ENCODE measurements around the gene QKI. TPM values are rescaled to one million over a fixed set of nuclear protein-coding genes. Genes with fewer than 3 reads are reported as not detected.

Gene QKI
- total and polyA plus RNA-seq, 2 of the 8 experiments (the other 6 are each of a cell fraction or from before 2014, with no cell fraction given), result 181 to 183 TPM

GRCh38 chr6:163589387-163589786, 174.9 kb downstream of the QKI start (continued):
- TF ChIP-seq, protein P1, sequence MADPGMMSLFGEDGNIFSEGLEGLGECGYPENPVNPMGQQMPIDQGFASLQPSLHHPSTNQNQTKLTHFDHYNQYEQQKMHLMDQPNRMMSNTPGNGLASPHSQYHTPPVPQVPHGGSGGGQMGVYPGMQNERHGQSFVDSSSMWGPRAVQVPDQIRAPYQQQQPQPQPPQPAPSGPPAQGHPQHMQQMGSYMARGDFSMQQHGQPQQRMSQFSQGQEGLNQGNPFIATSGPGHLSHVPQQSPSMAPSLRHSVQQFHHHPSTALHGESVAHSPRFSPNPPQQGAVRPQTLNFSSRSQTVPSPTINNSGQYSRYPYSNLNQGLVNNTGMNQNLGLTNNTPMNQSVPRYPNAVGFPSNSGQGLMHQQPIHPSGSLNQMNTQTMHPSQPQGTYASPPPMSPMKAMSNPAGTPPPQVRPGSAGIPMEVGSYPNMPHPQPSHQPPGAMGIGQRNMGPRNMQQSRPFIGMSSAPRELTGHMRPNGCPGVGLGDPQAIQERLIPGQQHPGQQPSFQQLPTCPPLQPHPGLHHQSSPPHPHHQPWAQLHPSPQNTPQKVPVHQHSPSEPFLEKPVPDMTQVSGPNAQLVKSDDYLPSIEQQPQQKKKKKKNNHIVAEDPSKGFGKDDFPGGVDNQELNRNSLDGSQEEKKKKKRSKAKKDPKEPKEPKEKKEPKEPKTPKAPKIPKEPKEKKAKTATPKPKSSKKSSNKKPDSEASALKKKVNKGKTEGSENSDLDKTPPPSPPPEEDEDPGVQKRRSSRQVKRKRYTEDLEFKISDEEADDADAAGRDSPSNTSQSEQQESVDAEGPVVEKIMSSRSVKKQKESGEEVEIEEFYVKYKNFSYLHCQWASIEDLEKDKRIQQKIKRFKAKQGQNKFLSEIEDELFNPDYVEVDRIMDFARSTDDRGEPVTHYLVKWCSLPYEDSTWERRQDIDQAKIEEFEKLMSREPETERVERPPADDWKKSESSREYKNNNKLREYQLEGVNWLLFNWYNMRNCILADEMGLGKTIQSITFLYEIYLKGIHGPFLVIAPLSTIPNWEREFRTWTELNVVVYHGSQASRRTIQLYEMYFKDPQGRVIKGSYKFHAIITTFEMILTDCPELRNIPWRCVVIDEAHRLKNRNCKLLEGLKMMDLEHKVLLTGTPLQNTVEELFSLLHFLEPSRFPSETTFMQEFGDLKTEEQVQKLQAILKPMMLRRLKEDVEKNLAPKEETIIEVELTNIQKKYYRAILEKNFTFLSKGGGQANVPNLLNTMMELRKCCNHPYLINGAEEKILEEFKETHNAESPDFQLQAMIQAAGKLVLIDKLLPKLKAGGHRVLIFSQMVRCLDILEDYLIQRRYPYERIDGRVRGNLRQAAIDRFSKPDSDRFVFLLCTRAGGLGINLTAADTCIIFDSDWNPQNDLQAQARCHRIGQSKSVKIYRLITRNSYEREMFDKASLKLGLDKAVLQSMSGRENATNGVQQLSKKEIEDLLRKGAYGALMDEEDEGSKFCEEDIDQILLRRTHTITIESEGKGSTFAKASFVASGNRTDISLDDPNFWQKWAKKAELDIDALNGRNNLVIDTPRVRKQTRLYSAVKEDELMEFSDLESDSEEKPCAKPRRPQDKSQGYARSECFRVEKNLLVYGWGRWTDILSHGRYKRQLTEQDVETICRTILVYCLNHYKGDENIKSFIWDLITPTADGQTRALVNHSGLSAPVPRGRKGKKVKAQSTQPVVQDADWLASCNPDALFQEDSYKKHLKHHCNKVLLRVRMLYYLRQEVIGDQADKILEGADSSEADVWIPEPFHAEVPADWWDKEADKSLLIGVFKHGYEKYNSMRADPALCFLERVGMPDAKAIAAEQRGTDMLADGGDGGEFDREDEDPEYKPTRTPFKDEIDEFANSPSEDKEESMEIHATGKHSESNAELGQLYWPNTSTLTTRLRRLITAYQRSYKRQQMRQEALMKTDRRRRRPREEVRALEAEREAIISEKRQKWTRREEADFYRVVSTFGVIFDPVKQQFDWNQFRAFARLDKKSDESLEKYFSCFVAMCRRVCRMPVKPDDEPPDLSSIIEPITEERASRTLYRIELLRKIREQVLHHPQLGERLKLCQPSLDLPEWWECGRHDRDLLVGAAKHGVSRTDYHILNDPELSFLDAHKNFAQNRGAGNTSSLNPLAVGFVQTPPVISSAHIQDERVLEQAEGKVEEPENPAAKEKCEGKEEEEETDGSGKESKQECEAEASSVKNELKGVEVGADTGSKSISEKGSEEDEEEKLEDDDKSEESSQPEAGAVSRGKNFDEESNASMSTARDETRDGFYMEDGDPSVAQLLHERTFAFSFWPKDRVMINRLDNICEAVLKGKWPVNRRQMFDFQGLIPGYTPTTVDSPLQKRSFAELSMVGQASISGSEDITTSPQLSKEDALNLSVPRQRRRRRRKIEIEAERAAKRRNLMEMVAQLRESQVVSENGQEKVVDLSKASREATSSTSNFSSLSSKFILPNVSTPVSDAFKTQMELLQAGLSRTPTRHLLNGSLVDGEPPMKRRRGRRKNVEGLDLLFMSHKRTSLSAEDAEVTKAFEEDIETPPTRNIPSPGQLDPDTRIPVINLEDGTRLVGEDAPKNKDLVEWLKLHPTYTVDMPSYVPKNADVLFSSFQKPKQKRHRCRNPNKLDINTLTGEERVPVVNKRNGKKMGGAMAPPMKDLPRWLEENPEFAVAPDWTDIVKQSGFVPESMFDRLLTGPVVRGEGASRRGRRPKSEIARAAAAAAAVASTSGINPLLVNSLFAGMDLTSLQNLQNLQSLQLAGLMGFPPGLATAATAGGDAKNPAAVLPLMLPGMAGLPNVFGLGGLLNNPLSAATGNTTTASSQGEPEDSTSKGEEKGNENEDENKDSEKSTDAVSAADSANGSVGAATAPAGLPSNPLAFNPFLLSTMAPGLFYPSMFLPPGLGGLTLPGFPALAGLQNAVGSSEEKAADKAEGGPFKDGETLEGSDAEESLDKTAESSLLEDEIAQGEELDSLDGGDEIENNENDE (IDR thresholded peaks at IDR 0.05; ENCODE audit: insufficient replicate concordance, low read length), result no peak
- TF ChIP-seq EGR1 (IDR thresholded peaks at IDR 0.05; ENCODE audit: borderline replicate concordance, low read depth, low read length) (no peak), RAD21 (IDR thresholded peaks at IDR 0.05 in 1 of 2, conservative IDR thresholded peaks at IDR 0.05 in 1 of 2; ENCODE audit: low read depth in 2 of 2, low read length in 2 of 2) (no peak), KDM4A (IDR thresholded peaks at IDR 0.05; ENCODE audit: low read depth, low read length, severe bottlenecking) (no peak), CBX5 (IDR thresholded peaks at IDR 0.05; ENCODE audit: low read depth, low read length) (no peak), GTF2F1 (IDR thresholded peaks at IDR 0.05; ENCODE audit: borderline replicate concordance, low read depth, low read length) (no peak), ASH2L (IDR thresholded peaks at IDR 0.05; ENCODE audit: low read length) (no peak), TBP (IDR thresholded peaks at IDR 0.05; ENCODE audit: low read depth, low read length) (no peak), JUN (IDR thresholded peaks at IDR 0.05; ENCODE audit: low read depth, low read length) (no peak), TEAD4 (IDR thresholded peaks at IDR 0.05; ENCODE audit: low read depth, low read length) (no peak), SP1 (IDR thresholded peaks at IDR 0.05; ENCODE audit: low read depth, low read length) (no peak)
- TF ChIP-seq, protein P2, sequence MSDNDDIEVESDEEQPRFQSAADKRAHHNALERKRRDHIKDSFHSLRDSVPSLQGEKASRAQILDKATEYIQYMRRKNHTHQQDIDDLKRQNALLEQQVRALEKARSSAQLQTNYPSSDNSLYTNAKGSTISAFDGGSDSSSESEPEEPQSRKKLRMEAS (IDR thresholded peaks at IDR 0.05), result no peak
